ENCODE data around the gene PLEKHO2. TPM values are rescaled to one million over a fixed set of nuclear protein-coding genes. Genes with fewer than 3 reads are reported as not detected.
A peak's percentile ranks its signal among the peaks of the same experiment; 100 is the strongest.
"Not testable (repeated sequence)": the region's sequence is repeated elsewhere in the genome, so short reads cannot be mapped to it uniquely, and the experiment has no call there.

PLEKHO2 gene
- total RNA-seq, 1 donor from 2014 or later, result 34.9 TPM

- no peaks in the 10 kb centered on the region for H3K36me3 ChIP-seq
- no peak overlapping the region for H3K4me3 ChIP-seq
- H3K4me1 ChIP-seq, result peaks cover 5% of the 10 kb centered on the region
- no peaks in the 10 kb centered on the region for H3K9me3 ChIP-seq
- intact Hi-C loops (cut with DNase I), result loop anchor here (2.0 to 5.0 kb wide), 2 partner anchors 62 to 74 kb away; no protein-coding TSS in a partner anchor
- H3K27ac ChIP-seq, result no peak overlapping the region
- no peak for DNase-seq (ENCODE audit: extremely low spot score in 2 of 2)
- H3K27me3 ChIP-seq, result no peaks in the 10 kb centered on the region
- no peak for TF ChIP-seq POLR2A (IDR thresholded peaks at IDR 0.05)
- no peak for TF ChIP-seq POLR2AphosphoS5 (IDR thresholded peaks at IDR 0.05; ENCODE audit: insufficient read depth in 1 of 2, low read depth in 1 of 2)
- no peak for TF ChIP-seq CTCF (IDR thresholded peaks at IDR 0.05)
These were observed 32.8 kb upstream of the PLEKHO2 start for GRCh38 chr15:64808785-64809453.

DNA sequence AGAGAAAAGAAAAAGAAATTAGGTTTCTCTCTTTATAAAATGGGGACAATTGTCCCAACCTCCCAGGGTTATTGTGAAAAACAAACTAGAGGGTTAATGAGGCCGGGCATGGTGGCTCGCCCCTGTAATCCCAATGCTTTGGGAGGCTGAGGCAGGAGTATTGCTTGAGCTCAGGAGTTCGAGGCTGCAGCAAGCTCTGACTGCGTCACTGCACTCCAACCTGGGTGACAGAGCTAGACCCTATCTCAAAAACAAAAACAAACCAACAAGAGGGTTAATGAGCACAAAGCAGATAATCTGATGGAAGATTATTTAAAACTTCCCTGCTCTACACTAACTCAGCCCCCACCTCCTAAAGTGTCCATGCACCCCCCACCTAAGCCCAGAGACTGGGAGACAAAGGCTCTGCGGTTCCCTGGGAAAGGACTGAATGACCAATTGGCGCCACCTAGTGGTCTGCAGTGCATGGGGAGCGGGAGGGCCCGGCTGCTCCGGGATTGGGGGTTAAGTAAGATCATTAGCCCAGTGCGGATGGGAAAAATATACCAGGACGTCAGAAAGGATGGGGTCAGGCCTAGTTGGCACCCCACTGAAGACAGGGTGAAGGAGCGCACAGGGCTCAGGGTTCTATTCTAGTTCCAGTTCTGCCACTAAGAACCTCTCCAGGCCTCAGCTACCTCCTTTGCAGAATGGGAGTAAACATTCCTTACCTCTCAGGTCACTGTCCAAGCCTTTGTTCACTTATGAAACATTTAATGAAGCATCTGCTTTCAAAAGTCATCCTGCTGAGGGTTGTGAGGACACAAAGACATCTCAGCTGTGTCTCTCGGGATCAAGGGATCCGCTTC is 31.8 kb upstream of the PLEKHO2 start:
- intact Hi-C loops (cut with DNase I), result loop anchor here (2.0 to 5.0 kb wide), 2 partner anchors 63 to 75 kb away; no protein-coding TSS in a partner anchor
- H3K27me3 ChIP-seq, result no peaks in the 10 kb centered on the region
- H3K4me3 ChIP-seq, result no peak overlapping the region
- H3K27ac ChIP-seq, result no peak overlapping the region
- H3K4me1 ChIP-seq, result peaks cover 5% of the 10 kb centered on the region
- no peaks in the 10 kb centered on the region for H3K36me3 ChIP-seq
- TF ChIP-seq POLR2A (IDR thresholded peaks at IDR 0.05) (no peak), POLR2AphosphoS5 (IDR thresholded peaks at IDR 0.05; ENCODE audit: insufficient read depth in 1 of 2, low read depth in 1 of 2) (peak in 1 of 2 donors; percentile 37), CTCF (IDR thresholded peaks at IDR 0.05) (peak; percentile 79 to 89 (median 80))
- no peaks in the 10 kb centered on the region for H3K9me3 ChIP-seq
- DNase-seq (ENCODE audit: extremely low spot score in 2 of 2), result no peak

- intact Hi-C loops (cut with DNase I), result no loop called here
- Histone ChIP-seq H3K27ac (no peak overlapping the region), H3K9me3 (no peaks in the 10 kb centered on the region), H3K27me3 (no peaks in the 10 kb centered on the region), H3K4me3 (no peak overlapping the region), H3K36me3 (no peaks in the 10 kb centered on the region), H3K4me1 (peaks cover 5% of the 10 kb centered on the region)
- TF ChIP-seq POLR2A (IDR thresholded peaks at IDR 0.05), result no peak
- no peak for TF ChIP-seq CTCF (IDR thresholded peaks at IDR 0.05)
- TF ChIP-seq POLR2AphosphoS5 (IDR thresholded peaks at IDR 0.05; ENCODE audit: insufficient read depth in 1 of 2, low read depth in 1 of 2), result no peak
- DNase-seq (ENCODE audit: extremely low spot score in 2 of 2), result no peak
These were observed 31.0 kb upstream of the PLEKHO2 start for GRCh38 chr15:64810497-64811326.

DNA sequence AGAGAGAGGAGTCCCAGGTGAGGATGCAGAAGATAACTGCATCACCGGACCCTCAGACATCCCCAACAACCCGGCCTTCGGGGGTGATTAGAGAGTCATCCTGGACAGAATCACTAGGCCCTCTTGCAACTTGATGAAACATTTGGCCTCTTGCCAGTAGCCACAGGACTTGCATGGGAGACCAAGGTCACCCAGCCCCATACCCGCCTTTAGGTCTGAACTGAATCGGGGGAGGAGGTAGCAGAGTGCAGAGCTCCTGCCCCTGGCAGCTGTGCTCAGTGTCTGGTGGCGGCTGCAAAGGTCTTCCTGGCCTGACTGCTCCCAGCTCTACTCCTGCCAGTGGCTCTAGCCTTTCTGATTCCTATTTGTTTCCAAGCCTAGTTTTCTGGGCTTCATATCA is 28.6 kb upstream of the PLEKHO2 start:
- H3K4me1 ChIP-seq, result peaks cover 5% of the 10 kb centered on the region
- H3K4me3 ChIP-seq, result no peak overlapping the region
- no peaks in the 10 kb centered on the region for H3K9me3 ChIP-seq
- DNase-seq (ENCODE audit: extremely low spot score in 2 of 2), result no peak
- H3K36me3 ChIP-seq, result no peaks in the 10 kb centered on the region
- TF ChIP-seq POLR2AphosphoS5 (IDR thresholded peaks at IDR 0.05; ENCODE audit: insufficient read depth in 1 of 2, low read depth in 1 of 2), result no peak
- no peak for TF ChIP-seq POLR2A (IDR thresholded peaks at IDR 0.05)
- TF ChIP-seq CTCF (IDR thresholded peaks at IDR 0.05), result no peak
- no peak overlapping the region for H3K27ac ChIP-seq
- intact Hi-C loops (cut with DNase I), result no loop called here
- H3K27me3 ChIP-seq, result no peaks in the 10 kb centered on the region

GRCh38 chr15:64814283-64814682 is 27.4 kb upstream of the PLEKHO2 start:
- H3K27me3 ChIP-seq; H3K4me3 ChIP-seq; H3K4me1 ChIP-seq; H3K36me3 ChIP-seq; DNase-seq (ENCODE audit: extremely low spot score in 2 of 2); H3K27ac ChIP-seq; intact Hi-C loops (cut with DNase I); H3K9me3 ChIP-seq: not testable (repeated sequence)

DNA sequence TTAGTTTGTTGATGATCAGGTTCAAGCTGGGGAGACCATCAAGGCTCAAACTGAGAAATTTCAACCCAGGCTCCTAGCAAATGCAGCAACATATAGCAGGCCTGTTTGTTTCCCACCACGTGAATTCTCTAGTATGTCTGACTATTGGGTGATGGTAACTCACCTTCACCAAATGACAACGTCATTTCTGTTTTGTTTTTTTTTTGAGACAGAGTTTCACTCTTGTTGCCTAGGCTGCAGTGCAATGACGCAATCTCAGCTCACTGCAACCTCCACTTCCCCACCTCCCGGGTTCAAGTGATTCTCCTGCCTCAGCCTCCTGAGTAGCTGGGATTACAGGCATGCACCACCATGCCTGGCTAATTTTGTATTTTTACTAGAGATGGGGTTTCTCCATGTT is 26.8 kb upstream of the PLEKHO2 start:
- H3K27me3 ChIP-seq; H3K36me3 ChIP-seq; H3K27ac ChIP-seq; DNase-seq (ENCODE audit: extremely low spot score in 2 of 2); H3K4me1 ChIP-seq; intact Hi-C loops (cut with DNase I); H3K4me3 ChIP-seq; H3K9me3 ChIP-seq: not testable (repeated sequence)
